ENCODE data around the gene RPS27L.

RPS27L gene

DNA sequence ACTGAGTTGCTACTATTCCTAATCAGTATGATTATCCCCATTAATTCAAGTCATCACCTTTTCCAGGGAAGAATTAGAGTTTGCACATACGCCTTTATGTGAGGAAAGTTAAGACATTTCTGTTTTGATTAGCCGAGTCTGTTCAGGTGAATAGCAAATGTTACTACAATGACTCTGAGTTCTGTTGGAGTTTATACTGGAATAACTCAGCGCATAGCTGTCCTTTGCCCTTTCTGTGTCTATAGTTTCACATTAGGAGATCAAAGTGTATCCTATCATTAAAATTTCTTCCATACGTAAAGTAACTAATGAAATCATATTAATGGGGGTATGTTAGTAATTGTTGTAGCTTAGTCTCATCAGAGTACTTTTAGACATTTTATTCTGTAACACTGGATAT, 37.0 kb upstream of the RPS27L start:
- H3K27ac ChIP-seq = no peak overlapping the region
- TF ChIP-seq, protein P1, sequence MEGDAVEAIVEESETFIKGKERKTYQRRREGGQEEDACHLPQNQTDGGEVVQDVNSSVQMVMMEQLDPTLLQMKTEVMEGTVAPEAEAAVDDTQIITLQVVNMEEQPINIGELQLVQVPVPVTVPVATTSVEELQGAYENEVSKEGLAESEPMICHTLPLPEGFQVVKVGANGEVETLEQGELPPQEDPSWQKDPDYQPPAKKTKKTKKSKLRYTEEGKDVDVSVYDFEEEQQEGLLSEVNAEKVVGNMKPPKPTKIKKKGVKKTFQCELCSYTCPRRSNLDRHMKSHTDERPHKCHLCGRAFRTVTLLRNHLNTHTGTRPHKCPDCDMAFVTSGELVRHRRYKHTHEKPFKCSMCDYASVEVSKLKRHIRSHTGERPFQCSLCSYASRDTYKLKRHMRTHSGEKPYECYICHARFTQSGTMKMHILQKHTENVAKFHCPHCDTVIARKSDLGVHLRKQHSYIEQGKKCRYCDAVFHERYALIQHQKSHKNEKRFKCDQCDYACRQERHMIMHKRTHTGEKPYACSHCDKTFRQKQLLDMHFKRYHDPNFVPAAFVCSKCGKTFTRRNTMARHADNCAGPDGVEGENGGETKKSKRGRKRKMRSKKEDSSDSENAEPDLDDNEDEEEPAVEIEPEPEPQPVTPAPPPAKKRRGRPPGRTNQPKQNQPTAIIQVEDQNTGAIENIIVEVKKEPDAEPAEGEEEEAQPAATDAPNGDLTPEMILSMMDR (IDR thresholded peaks at IDR 0.05; ENCODE audit: low read depth, low read length, missing control alignments) = no peak
- in situ Hi-C loops (cut with HindIII; ENCODE audit: low pct_ligation_motif_present, low sequenced_read_pairs) = no loop called here
- DNase-seq = no peak
- H3K27me3 ChIP-seq (replicated peaks) = no peaks in the 10 kb centered on the region
- no peaks in the 10 kb centered on the region for H3K36me3 ChIP-seq (replicated peaks)
- no peak overlapping the region for H3K4me3 ChIP-seq (ENCODE audit: low read depth, low read length)

DNA sequence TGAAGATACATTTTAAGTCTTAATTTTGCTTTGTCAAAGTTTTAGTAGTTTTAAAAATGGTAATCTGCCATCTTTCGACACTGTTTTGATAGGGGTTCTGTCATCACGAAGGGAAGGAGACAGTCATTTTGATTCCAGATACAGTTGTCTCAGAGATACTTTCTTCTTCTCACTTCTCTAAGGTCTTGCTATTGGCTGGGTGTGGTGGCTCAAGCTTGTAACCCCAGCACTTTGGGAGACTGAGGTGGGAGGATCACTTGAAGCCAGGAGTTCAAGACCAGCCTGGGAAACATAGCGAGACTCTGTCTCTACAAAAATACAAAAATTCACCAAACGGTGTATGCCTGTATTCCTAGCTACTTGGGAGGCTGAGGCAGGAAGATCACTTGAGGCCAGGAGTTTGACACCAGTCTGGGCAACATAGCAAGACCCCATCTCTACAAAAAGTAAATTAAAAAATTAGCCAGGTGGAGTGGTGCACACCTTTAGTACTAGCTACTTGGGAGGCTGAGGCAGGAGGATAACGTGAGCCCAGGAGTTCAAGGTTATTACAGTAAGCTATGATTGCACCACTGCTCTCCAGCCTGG, 35.4 kb upstream of the RPS27L start:
- in situ Hi-C loops (cut with HindIII; ENCODE audit: low pct_ligation_motif_present, low sequenced_read_pairs) = no loop called here
- DNase-seq = no peak
- H3K4me3 ChIP-seq (ENCODE audit: low read depth, low read length) = no peak overlapping the region
- no peaks in the 10 kb centered on the region for H3K36me3 ChIP-seq (replicated peaks)
- TF ChIP-seq, protein P1 (IDR thresholded peaks at IDR 0.05; ENCODE audit: low read depth, low read length, missing control alignments) = no peak
- H3K27me3 ChIP-seq (replicated peaks) = no peaks in the 10 kb centered on the region
- no peak overlapping the region for H3K27ac ChIP-seq

DNA sequence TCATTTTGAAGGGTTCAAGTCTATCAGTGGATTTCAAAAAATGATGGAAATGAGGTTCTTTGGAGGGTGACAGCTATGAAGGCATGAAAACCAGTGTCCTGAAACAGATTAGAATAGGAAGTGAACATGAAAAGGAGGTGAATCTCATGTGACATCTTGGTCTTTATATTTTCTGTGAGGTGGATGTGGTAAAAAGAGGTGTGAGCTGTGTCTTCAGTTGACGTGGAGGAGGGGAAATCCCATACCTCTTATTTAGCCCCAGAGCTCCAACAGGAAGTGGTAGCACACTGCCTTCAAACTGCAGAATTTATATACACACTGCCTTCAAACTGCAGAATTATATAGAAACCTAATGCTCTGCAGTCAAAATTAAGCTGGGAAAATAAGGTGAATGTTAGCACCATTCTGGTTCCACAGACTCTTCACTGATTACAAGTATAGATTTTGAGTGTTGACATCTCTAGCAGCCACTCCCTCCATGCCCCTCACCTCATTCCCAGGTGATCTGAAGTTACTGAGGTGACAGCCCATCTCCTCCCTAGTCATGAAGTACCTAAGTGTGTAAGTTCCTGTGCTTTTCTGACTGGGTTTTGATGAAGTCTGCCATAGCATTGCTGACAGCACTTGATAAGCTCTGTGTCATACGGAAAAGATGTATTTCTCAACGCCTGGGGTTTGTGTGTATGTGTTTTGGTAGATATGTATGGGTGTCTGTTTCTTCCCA, 34.8 kb upstream of the RPS27L start:
- Histone ChIP-seq H3K36me3 (replicated peaks) (no peaks in the 10 kb centered on the region), H3K27ac (no peak overlapping the region), H3K4me3 (ENCODE audit: low read depth, low read length) (no peak overlapping the region), H3K27me3 (replicated peaks) (no peaks in the 10 kb centered on the region)
- TF ChIP-seq, protein P1 (IDR thresholded peaks at IDR 0.05; ENCODE audit: low read depth, low read length, missing control alignments) = no peak
- DNase-seq = no peak
- in situ Hi-C loops (cut with HindIII; ENCODE audit: low pct_ligation_motif_present, low sequenced_read_pairs) = no loop called here

DNA sequence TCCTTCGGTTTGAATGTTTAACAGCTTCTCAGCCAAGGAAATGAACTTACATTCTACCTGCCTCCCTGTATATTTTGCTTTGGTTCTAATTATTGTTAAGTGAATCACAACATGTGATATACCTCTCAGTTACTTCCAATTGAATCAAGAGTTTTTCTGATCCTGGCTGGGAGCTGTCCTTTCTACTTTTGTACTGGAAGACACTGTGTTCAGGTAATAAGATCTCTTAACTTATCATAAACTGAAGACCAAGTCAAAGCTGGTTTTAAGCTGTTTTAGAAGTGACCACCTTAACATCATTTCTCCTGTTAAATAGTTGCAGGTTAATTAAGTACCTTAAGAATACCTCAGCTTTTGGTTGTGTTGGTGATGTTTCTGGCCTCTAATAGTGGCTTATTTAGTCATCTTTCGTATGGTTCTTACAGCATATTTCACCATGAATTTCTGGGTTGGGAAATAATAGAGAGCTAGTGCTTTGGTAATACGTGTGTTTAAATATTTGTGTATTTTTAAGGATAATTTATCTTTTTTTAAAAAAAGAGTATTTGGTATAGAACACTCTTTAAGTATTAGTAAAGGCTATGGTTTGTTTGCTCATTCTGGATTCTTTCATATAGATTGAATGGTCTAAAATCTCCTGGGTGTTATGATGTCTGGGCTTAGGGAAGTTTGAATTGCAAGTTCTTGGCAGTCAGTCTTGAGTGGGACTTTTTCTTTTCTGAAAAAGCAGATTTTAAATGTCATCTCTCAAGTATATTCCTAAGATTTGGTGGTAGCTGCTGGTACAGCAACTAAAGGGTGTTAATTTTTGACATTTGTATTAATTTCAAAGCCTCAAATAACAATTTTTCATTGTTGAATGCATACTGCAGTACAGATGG, 33.7 kb upstream of the RPS27L start:
- Histone ChIP-seq H3K36me3 (replicated peaks) (no peaks in the 10 kb centered on the region), H3K27ac (no peak overlapping the region), H3K27me3 (replicated peaks) (no peaks in the 10 kb centered on the region), H3K4me3 (ENCODE audit: low read depth, low read length) (peak overlapping the region; percentile 83)
- in situ Hi-C loops (cut with HindIII; ENCODE audit: low pct_ligation_motif_present, low sequenced_read_pairs) = no loop called here
- TF ChIP-seq, protein P1 (IDR thresholded peaks at IDR 0.05; ENCODE audit: low read depth, low read length, missing control alignments) = no peak
- no peak for DNase-seq

DNA sequence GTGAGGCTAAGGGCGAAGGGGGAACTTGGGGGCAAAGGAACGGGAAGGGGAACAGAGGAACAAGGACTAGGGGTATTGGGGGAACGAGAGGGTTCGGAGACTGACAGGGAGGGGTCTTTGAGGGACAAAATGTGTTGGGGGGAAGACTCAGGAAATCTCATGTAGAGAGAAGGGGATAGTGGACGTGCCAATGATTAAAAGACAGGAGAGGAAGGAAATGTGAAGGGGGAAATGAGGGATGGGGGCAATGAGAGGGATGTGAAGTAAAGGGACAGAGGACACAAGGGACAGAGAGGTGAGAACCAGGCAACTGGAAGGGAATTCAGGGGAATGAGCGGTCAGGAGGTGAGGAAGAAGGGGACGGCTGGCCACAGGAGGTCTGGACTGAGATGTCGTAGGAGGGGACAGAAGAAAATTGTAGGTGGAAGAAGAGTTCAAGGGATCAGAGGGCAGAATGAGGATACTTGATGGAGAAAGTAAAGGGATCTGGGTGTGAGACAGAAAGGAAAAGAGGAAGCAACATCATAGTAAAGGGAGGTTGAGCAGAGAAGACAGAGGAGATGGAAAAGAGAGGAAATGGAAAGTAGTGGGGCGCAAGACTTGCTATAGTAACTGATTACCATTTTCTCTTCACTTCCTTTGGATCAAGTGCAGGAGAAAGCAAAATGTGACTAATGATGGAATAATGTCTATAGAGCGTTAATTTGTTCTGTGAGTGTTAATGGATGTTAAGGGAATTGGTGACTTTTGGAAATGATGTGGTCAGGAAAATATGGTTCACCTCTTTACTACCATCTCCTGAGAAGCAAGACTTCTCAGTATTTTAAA, 32.9 kb upstream of the RPS27L start:
- DNase-seq = no peak
- H3K36me3 ChIP-seq (replicated peaks) = no peaks in the 10 kb centered on the region
- TF ChIP-seq, protein P1 (IDR thresholded peaks at IDR 0.05; ENCODE audit: low read depth, low read length, missing control alignments) = no peak
- peak overlapping the region; percentile 83 for H3K4me3 ChIP-seq (ENCODE audit: low read depth, low read length)
- H3K27me3 ChIP-seq (replicated peaks) = no peaks in the 10 kb centered on the region
- in situ Hi-C loops (cut with HindIII; ENCODE audit: low pct_ligation_motif_present, low sequenced_read_pairs) = no loop called here
- peak overlapping the region; percentile 14 for H3K27ac ChIP-seq
